Stimulated activated CD8-positive, alpha-beta memory T cell treated with anti-CD3 and anti-CD28 coated beads, Interleukin-2, amount 100 ng/mL, for 1 hour (primary cell): ENCODE measurements around the gene SIX6.
"Not testable (repeated sequence)": the region's sequence is repeated elsewhere in the genome, so short reads cannot be mapped to it uniquely, and the experiment has no call there.

Experiments used
- DNase-seq, 2 donors: peaks; one replicate each; pipeline ENCODE4 v3.0.0-alpha.2; 2020; ENCODE audit warnings: low read depth in 2 of 2

The SIX6 gene

GRCh38 chr14:60508707-60509437 is at the start of gene SIX6:
SIX6 (plus strand) TSS chr14:60509146; CDS start chr14:60509399, 253 bp downstream.
- no peak for DNase-seq

- not testable (repeated sequence) for DNase-seq
These were observed 28.7 kb upstream of the SIX6 start for GRCh38 chr14:60480248-60480647.

DNA sequence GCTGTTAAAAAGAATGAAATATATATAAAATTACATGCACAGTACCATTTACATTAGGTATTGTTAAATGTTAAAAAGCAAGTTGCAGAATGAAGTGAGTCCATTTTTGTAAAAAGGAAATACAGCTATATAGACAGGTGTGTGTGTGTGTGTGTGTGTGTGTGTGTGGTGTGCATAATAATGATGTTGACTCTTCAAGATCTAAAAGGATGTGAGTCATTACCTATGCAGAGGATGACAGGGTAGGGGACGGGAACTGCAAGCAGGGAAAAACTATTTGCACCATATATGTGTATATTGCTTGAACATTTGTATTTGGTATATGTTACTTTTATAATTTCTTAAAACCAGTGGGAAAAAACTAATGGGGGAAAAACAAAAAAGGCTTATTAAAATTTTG is 26.2 kb upstream of the SIX6 start:
- no peak for DNase-seq

DNA sequence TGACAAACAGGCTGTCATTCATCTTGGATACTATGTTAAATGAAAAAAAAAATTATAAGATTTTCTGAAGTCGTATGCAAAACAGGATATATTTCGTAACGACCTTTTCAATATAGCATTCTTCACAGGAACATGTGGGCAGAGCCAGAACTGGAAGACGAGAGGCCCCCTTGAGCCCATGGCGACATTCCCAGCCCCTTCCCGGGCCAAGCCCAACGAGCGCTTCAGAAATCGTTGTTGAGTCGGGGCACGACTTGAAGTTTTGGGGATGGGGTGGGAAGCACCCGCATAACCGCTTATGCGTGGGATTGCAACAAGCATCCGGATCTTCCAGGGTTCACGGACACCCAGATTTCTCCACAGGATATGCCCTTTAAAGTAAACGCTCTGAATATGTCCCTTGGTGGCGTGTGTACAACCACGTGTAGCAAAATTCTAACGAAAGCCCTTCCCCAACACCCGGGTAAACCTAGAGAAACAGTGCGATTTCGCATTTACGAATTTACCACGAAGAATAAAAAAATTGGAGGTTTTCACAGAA is 23.8 kb upstream of the SIX6 start:
- no peak for DNase-seq

DNA sequence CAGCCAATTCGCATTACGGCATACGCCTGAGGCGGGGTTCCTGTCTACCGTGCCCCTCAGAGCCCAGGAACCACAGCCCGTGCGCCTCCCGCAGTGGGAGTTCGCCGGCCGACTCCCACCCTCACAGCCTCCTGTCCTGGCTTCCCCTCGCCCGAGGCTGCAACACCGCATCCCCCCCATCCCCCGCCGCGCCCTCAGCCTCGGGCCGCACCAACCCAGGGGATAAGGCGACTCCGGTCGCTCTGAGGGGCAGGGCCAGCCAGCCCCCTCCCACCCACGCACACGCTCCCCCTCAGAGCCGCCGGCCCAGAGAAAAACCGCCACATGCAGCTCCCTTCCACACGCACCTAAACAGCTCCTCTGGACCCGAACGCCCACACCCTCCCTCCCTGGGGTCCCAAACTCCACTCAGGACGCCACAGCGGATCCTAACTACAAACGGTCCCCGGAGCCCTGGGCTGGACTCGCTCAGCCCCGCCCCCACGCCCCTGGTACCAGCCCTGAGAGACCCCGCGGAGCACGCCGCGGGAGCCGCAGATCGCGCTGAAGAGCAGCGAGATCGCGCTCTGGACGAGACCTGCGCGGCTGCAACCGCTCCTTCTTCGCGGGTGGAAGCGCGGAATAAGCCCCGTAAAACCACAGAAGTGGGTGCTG is 23.2 kb upstream of the SIX6 start, which contains the start of gene C14orf39:
TSS of gene C14orf39 (minus strand) at position 466 of the 654 bp plus-strand sequence. CDS start 985 bp downstream, outside the sequence.
- DNase-seq = no peak

DNA sequence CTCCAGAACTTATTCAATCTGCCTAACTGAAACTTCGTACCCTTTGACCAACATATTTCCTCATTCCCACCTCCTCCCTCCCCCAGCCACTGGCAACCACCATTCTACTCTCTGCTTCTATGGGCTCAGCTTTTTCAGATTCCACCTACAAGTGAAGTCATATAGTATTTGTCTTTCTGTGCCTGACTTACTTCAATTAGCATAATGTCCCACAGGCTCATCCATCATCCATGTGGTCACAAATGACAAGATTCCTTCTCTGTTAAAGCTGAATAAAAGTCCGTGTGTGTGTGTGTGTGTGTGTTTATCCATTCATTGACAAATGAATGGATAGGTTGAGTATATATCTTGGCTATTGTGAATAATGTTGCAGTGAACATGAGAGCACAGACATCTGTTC is 21.7 kb upstream of the SIX6 start:
- DNase-seq = no peak

- no peak for DNase-seq
These were observed 20.8 kb upstream of the SIX6 start for GRCh38 chr14:60488175-60488574.

- DNase-seq = no peak
These were observed 18.7 kb upstream of the SIX6 start for GRCh38 chr14:60490270-60490669.

DNA sequence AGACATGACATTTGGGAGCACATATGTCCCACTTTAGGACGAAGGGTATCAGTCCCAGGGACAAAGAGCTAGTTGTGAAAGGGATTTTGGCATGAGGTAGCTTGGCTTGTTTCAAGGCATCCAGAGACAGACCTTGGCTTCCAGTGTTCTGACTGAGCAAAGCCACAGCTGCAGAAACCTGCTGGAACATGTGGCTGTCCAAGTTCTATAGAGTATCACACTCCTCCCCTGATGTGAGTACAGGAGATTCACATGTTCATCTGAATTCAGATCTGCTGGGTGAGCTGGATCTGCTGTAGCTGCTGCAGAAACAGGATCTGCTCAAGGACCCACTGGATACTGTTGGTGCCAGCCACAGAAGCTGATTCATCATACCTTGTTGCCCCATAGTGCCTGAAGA is 13.0 kb upstream of the SIX6 start:
- DNase-seq = no peak

- DNase-seq = no peak
These were observed 6.4 kb upstream of the SIX6 start for GRCh38 chr14:60502541-60502940.

DNA sequence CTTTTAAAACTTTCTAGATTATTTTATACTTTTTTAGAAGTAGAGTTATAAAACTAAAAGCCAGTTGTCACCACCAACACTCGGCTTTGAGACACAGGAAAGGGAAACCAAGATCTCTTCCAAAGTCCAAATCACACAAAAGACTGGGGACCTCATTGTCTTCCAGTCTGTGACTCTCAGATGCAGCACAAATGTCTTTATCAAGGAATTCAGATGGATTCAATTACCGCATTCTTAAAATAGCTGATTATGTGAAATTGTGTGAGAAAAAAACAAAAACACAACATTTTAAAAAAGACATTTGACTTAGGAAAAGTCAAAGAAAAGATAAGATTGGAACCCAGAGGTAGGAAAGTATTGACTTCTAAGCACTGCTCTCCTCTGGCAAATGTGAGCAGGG is 3.5 kb upstream of the SIX6 start:
- no peak for DNase-seq

GRCh38 chr14:60506010-60506409 is 2.9 kb upstream of the SIX6 start:
- no peak for DNase-seq

DNA sequence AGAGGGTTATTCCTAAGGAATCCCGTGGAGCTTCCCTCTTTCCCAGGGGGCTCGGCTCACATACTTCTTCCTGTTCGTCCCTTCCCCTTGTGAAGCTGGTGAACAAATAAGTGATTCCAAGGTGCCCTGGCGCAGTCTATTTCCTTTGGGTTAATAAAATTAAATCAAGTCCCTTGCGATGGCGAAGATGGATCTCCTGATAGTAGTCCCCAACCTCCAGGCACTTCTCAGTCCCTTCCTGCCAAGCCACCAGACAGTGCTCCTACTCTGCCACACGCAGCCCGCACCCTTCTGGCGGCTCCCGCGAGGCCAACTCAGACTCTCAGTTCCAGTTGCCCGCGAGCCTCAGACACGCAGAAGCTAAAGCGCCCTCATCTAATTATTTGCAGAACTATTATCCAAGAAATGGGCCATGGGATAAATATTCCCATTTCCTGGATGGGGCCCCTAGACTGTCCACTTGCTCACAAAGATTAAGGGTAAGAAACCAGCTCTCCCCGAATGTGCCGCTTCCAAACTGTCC is 2.4 kb upstream of the SIX6 start:
- DNase-seq = no peak

DNA sequence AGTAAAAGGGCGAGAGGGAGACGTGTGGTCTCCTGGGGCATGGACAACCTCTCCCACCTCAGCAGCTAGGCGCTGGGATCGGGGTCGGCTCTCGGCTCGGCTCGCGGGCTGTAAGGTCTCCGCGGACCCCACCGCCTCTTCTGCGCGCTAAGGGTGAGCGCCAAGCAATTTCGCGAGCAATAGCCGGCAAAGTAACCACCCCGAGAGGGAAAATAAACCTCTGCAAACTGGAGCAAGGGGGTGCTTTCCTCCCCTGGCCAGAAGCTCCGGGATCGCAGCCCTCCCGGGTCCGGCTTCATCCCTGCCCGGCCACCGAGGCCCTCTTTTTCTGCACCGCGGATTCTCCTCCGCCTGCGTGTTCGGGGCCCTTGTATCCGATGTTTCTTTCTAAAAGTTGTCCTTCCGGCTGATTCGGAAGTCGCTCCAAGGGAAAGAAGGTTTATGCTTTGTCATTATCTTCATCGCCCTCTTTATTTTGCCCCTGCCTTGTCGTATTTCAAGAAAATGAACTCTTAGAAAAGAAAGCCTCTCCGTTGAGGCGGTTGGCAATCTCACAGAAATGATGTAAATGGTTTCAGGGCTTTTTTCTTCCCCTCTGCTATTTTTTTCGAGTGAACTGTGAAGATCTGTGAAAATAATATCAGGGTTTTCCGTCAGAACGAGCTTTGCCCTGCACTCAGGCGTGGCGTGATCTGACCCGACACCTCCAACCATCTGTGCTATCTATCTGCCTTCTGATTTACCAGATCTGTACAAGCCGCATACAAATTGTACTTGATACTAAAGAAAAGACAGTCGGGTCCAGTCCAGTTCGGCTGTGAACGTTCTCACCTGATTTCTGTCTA is 1.7 kb upstream of the SIX6 start:
- DNase-seq = no peak

DNA sequence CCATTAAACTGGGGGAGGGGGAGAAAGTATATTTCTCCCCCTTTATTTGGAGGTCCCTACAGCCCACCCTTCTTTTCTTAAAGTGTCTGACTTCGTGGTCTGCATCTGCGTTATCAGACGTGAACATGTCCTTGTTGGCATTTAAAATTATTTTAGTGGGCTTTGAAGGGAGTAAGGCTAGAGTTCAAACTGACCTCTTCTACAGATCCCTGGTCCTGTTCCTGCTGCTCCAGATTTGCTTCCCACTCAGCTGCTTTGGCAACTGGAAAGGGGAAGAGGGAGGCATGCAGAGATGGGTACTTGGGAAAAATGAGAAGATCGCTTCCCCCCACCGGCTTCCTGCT is 611 bp upstream of the SIX6 start:
- DNase-seq = no peak

DNA sequence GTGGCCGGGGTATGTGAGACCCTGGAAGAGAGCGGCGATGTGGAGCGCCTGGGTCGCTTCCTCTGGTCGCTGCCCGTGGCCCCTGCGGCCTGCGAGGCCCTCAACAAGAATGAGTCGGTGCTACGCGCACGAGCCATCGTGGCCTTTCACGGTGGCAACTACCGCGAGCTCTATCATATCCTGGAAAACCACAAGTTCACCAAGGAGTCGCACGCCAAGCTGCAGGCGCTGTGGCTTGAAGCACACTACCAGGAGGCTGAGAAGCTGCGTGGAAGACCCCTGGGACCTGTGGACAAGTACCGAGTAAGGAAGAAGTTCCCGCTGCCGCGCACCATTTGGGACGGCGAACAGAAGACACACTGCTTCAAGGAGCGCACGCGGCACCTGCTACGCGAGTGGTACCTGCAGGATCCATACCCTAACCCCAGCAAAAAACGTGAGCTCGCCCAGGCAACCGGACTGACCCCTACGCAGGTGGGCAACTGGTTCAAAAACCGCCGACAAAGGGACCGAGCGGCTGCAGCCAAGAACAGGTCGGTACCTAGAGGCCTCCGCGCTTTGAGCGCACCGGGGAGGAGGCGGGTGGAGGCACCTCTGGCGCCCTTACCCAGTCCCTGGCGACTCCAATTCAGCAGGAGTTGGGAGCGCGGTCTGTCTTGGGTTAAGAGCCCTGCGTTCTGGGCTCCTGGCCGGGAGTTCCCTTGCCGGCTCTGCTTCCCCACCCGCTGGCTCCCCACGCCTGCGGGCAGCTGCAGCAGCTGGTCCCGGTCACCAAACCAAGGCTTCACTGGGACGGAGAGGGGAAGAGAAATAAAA is 700 bp downstream of the SIX6 start:
- no peak for DNase-seq

DNA sequence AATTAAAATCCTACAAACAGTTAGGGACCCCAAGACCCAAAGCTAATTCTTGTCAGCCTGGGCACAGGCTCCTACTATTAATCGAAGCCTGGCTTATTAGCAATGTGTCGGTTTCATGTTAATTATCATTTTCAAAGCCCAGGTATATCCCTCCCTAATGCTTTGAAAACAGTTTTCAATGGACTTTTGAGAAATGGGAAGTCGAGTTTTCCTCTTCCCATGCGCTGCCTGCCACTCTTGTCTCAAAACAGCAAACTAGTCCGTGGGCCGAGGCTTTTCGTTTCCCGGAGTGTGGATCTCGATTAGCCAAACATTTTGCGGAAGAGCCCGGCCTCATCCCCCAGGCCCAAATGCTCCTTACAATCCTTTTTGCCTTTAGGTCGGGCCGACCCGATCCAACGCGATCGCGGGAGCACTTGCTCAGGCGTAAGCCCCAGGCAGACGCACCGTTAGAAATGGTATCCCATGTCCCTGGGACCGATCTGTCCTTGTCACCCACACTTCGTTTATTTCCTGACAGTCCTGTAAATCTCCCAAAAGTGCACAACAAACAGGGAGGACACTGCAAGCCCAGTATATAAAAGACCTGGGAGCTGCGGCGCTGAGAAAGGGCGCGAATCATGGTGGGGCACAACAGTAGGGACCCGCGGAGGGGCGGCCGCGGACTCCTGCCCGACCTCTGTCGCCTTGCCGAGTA is 1.5 kb downstream of the SIX6 start:
- DNase-seq = no peak

GRCh38 chr14:60510951-60511599 is 2.1 kb downstream of the SIX6 start:
- DNase-seq = no peak

- no peak for DNase-seq
These were observed 3.2 kb downstream of the SIX6 start for GRCh38 chr14:60512126-60512525.

DNA sequence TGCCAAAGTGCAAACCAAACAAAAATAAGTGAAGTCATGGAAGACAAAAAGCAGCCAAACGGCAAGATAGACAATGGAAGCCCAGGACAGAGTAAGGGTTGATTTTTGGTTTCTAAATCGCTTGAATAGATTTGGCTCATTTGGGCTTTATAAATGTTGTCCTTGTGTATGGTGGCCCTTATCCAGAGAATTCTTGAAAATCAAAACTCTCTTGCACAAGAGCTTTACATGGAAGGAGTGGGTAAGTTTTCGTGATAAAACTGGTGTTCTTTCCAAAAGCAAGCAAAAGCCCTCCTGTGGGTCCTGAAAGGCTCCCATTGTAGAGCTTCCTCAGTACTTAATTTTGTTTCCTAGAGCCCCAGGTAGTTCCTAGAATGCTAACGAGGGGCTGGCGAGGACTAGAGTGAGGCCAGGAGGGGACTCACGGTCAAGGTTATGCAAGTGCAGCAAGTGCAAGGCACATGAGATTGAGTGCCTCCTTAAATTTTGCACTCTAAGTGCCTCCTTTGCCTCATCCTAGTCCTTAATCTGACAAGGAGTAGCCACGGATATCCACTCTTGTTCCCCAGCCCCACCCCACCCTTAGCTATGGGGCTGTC is 4.1 kb downstream of the SIX6 start:
- no peak for DNase-seq
